Measurements from ENCODE around the gene CD74. TPM values are rescaled to one million over a fixed set of nuclear protein-coding genes. Genes with fewer than 3 reads are reported as not detected.

CD74 gene
- total RNA-seq, 4 donors from 2014 or later = 123 to 291 (median 160) TPM

- Histone ChIP-seq H3K4me1 (no peaks in the 10 kb centered on the region), H3K4me3 (no peak overlapping the region), H3K27me3 (no peaks in the 10 kb centered on the region), H3K27ac (no peak overlapping the region), H3K9me3 (no peaks in the 10 kb centered on the region), H3K36me3 (peaks cover 0 to 91% of the 10 kb centered on the region in 2 donors)
- in situ Hi-C loops (cut with MboI; ENCODE audit: low sequenced_read_pairs in 4 of 4) (no loop called here), intact Hi-C loops (cut with DNase I; ENCODE audit: low total_unique reads) (no loop called here)
- TF ChIP-seq CTCF (IDR thresholded peaks at IDR 0.05 in 4 of 5, conservative IDR thresholded peaks at IDR 0.05 in 1 of 5) (no peak), POLR2A (IDR thresholded peaks at IDR 0.05) (no peak)
- ATAC-seq (no peak), DNase-seq (no peak)
These were observed 19.5 kb downstream of the CD74 start for GRCh38 chr5:150393096-150393645.

GRCh38 chr5:150392680-150393079 is 20.0 kb downstream of the CD74 start:
- intact Hi-C loops (cut with DNase I; ENCODE audit: low total_unique reads) (no loop called here), in situ Hi-C loops (cut with MboI; ENCODE audit: low sequenced_read_pairs in 4 of 4) (no loop called here)
- Histone ChIP-seq H3K27me3 (no peaks in the 10 kb centered on the region), H3K36me3 (peaks cover 0 to 91% of the 10 kb centered on the region in 2 donors), H3K27ac (no peak overlapping the region), H3K4me3 (no peak overlapping the region), H3K4me1 (no peaks in the 10 kb centered on the region), H3K9me3 (no peaks in the 10 kb centered on the region)
- ATAC-seq = no peak
- TF ChIP-seq CTCF (IDR thresholded peaks at IDR 0.05 in 4 of 5, conservative IDR thresholded peaks at IDR 0.05 in 1 of 5) = no peak
- no peak for TF ChIP-seq POLR2A (IDR thresholded peaks at IDR 0.05)
- DNase-seq = no peak

- intact Hi-C loops (cut with DNase I; ENCODE audit: low total_unique reads) = no loop called here
These were observed 20.7 kb downstream of the CD74 start for GRCh38 chr5:150391986-150392385.

GRCh38 chr5:150391064-150391834 is 21.5 kb downstream of the CD74 start:
- Histone ChIP-seq H3K4me3 (no peak overlapping the region), H3K27me3 (no peaks in the 10 kb centered on the region), H3K9me3 (no peaks in the 10 kb centered on the region), H3K36me3 (peaks cover 0 to 90% of the 10 kb centered on the region in 2 donors), H3K4me1 (no peaks in the 10 kb centered on the region), H3K27ac (no peak overlapping the region)
- intact Hi-C loops (cut with DNase I; ENCODE audit: low total_unique reads) (no loop called here), in situ Hi-C loops (cut with MboI; ENCODE audit: low sequenced_read_pairs in 4 of 4) (no loop called here)
- ATAC-seq = no peak
- DNase-seq = no peak
- TF ChIP-seq CTCF (IDR thresholded peaks at IDR 0.05 in 4 of 5, conservative IDR thresholded peaks at IDR 0.05 in 1 of 5) = no peak
- no peak for TF ChIP-seq POLR2A (IDR thresholded peaks at IDR 0.05)

More at GRCh38 chr5:150391986-150392385, 20.7 kb downstream of the CD74 start:
- in situ Hi-C loops (cut with MboI; ENCODE audit: low sequenced_read_pairs in 4 of 4) = no loop called here
- H3K27ac ChIP-seq = no peak overlapping the region
- no peaks in the 10 kb centered on the region for H3K9me3 ChIP-seq
- no peaks in the 10 kb centered on the region for H3K27me3 ChIP-seq
- DNase-seq = no peak
- no peak overlapping the region for H3K4me3 ChIP-seq
- H3K36me3 ChIP-seq = peaks cover 0 to 90% of the 10 kb centered on the region in 2 donors
- H3K4me1 ChIP-seq = no peaks in the 10 kb centered on the region
- TF ChIP-seq POLR2A (IDR thresholded peaks at IDR 0.05) (no peak), CTCF (IDR thresholded peaks at IDR 0.05 in 4 of 5, conservative IDR thresholded peaks at IDR 0.05 in 1 of 5) (no peak)
- no peak for ATAC-seq

Data from gastrocnemius medialis (tissue), 4 donors.